DLD1 (cell line): Measurements from ENCODE around the gene MDM1.

ENCODE experiments used
- in situ Hi-C: cut with HindIII; loops from 2 replicates; pipeline ENCODE4 v1.10.0; 2017; ENCODE audit warnings: low sequenced_read_pairs

Gene MDM1

GRCh38 chr12:68279227-68280054 lies 52.7 kb downstream of the MDM1 start:
- in situ Hi-C loops, result no loop called here

DNA sequence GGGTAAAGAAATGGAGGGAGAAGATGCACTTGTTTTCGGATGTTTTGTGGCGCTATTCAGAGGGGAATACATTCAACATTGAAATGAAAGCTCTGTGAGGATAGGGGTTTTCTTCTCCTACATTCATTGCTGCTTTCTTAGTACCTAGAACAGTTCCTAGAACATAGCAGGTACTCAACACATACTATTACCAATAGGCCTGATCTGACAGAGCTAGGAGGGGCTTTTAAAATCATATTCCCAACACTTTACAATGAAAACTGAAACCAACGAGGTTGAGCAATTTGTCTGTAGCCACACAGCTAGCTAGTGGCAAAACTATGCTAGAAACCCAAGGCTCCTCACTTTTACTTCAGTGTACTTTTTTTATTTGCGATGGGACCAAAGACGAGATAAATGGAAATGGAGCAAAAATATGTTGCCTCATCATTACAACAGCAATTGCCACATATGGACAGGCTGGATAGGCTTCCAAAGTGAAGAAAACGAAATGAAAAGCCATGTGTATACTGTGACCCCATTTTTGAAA lies 55.7 kb downstream of the MDM1 start:
- in situ Hi-C loops, result no loop called here

DNA sequence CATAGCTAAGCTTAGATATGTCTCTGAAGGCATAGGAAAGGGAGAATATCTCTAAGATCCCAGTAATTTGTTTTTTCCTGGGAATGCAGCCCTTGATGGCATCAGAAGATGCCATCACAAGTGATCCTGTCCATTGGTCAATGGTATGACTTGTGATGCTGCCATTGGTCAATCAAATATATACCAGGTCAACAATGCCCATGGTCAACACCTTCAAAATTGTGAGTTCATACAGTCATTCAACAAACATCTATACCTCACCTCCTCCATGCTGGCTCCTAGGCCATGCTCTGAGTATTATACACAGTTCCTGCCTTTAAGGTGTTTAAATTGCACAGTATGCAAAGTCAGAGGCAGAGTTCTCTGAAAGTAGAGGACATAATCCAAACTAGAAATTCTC lies 59.4 kb downstream of the MDM1 start:
- in situ Hi-C loops, result no loop called here

DNA sequence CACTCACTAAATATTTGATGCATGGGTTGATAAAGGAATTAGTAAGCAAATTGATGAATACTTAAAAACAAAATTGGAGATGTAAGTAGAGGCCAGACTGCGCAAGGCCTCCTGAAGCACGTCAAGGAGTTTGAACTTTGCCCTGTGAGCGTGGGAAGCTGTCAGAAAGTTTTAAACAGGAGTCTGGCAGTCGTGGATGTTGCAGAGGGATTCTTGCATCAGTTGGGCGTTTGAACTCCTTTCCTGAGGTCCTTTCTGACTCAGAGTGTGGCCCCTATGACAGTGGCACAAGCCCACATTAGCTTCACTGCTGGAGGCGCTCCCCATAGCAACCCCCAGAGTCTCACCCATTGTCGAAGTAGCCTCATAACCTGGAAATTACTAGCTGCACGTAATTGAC lies 60.8 kb downstream of the MDM1 start:
- in situ Hi-C loops, result no loop called here

DNA sequence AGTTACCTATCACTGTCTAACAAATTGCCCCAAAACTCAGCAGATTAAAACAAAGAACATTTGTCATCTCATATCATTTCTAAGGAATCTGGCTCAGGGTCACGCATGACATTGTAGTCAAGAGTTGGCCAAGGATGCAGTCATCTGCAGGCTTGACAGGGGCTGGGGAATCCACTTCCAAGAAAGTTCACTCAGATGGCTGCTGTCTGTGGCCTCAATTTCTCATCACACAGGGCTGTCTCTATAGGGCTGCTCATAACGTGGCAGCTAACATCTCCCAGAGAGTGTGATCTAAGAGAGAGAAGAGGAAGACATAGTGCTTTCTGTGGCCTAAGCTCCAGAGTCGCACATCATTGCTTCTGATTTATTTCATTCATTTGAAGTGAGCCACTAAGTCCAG lies 61.8 kb downstream of the MDM1 start:
- in situ Hi-C loops, result no loop called here

- in situ Hi-C loops, result no loop called here
Measured at GRCh38 chr12:68269779-68270178, 62.4 kb downstream of the MDM1 start.

DNA sequence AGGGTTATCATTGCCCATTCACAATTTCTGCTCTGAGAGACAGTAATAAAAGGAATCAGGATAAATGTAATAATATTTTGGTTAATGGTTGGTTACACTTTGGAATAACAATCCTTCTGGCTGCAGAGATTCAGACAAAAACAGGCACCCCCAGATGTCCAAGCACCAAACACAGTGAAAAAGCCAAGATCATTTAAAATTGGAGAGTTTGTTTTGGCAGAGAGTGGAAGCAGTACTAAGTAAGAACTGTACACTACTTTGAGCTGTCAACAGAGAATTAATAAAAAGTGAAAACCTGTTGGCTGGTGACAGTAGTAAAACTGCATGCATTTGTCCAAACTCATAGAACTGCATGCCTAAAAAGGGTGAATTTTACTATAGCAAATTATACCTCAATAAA lies 63.2 kb downstream of the MDM1 start:
- in situ Hi-C loops, result no loop called here

DNA sequence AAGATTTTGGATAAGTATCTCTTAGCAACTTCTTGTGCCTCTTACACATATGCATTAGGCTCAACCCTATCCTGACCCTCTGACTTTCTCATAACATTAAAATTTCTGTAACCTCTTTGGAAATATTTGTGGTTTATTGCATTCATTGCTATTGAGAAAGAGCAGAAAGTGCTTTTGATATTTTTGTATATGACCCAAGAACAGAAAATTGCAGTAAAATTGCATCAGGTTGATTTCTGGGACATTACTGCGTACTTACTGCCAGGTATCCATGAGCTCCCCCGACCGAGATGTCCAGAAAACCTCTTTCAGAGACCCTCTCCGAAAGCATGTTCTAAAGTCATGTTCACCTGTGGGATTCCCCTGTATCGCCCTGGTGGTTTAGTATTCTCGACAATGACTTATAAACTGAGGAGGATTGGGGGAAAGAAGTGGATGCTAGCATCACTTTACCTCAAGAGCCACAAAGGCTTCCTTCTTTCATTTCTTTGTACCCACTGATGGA lies 64.2 kb downstream of the MDM1 start:
- in situ Hi-C loops, result no loop called here

GRCh38 chr12:68264857-68265256 lies 67.3 kb downstream of the MDM1 start:
- in situ Hi-C loops, result no loop called here

DNA sequence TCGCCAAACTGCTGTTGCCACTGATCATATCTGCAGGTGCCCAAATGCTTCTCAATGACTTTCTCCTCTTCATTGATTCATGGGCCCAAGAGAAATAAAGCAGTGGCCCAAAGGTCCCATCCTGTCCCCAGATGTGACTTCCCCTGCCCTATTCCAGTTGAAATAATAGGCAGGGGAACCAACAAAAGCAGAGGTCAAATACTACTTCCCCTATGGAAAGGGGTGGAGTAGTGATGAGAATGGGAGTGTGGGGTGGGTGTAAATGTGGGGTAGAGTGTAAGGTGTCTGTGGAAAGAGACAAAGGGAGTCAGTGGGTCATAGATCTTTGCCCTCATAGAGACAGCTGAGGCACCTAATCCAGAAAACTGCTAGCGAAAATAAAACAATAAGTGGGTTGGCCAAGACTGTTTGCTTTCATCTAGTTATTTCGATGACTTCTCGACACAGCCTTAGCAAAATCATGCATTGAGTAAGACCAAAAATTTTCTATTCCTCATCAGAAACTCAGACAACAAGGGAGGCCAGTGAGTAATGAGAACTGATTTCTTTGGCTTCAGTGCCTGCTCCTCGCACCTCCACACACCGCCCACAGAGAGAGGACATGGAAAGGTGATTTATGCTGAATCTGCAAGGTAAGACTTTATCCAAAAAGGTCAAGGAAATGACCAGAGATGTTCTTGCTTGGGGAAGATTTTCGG lies 67.9 kb downstream of the MDM1 start:
- in situ Hi-C loops, result no loop called here

DNA sequence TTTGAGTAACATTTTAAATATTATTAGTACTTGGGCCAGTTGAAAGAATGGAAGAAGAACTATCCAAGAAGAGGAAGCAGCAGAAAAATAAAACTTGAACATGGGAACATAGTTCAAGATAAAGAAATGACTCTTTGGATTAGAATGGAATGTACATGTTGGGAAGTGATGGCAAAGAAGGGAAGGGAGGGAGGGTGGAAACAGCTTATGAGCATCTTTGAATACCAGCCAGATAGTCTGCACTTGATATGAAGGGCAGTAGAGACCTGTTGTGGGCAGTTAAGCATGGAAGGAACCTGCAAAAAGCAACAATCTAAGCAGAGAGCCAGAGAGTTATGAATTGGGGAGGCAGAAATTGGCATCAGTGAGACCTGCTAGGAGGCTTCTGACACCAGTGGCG lies 68.8 kb downstream of the MDM1 start:
- in situ Hi-C loops, result no loop called here

DNA sequence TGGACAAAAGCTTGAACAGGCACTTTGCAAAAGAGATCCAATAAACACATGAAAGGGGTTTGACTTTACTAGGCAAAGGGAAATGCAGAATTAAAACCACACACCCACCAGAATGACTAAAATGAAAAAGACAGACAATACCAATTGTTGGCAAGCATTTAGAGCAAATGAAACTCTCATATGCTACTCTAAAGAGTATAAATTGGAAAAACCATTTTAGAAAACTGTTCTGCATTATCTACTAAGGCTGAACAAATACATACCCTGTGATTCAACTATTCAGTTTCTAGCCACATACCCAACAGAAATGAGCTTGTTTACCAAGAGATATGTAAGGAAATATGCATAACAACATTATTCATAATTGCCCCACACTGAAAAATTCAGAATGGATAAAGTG lies 70.3 kb downstream of the MDM1 start:
- in situ Hi-C loops, result no loop called here

DNA sequence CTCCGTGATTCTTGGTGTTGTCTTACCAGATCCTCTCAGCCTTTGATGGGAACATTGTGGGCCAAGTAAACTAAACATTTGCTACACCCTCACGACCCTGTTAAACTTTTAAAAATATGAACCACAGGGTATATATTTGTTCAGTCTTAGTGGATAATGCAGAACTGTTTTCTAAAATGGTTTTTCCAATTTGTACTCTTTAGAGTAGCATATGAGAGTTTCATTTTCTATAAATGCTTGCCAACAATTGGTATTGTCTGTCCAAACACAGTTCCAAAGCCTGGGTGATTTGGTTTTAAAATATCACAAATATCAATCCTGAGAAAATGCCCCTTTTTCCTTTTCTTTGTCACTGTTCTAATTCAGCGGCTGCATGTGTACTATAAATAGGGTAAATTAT lies 72.0 kb downstream of the MDM1 start:
- in situ Hi-C loops, result no loop called here

DNA sequence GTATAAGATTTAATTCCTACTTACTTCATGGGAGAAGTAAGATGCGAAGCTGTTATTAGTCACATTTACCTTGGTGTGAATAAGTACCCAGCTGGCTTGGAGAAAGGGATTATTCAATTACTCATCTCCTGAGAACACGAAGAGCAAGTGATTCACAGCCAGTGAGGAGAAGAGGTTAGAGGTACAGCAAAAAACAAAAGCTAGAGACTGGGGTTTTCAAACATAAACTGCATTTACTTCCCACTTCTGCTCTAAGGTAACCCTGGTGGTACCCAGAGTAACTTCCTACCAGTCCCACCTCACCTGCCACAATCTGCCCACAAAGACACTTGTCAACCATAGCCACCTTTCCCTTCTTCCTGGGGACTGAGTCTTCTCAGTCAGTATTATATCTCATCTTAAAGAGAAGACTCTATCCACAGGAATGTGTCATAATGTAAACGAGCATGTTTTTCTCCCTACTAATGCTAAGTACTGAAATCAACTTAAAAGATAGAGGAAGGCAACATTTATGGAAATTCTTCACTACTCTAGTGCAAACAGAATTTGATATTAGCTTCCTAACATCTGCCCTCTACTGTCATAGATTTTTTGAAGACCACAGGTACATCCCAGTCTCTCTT lies 72.7 kb downstream of the MDM1 start:
- in situ Hi-C loops, result no loop called here

DNA sequence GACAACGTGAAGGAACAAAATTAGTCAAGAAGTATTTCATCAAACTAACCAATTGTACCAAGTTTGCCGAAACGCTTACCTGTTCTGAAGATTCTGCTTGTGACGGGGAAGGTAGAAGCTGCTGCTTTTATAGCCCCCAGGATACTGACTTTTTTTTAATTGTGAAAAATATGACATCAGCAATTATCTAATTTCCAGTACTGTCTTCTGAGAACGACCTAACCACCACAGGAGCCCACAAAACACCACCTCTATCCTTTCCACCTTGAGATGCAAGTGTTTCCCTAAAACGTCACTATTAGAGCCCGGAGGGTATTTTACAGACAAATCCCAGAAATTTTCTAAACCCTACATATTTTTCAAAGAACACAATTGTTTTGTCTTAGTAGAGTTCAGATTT lies 78.7 kb downstream of the MDM1 start, which contains the start of gene IL22:
TSS of gene IL22 (minus strand) at position 101 of the 400 bp plus-strand sequence. CDS start 156 bp downstream, outside the sequence.
- in situ Hi-C loops, result no loop called here

DNA sequence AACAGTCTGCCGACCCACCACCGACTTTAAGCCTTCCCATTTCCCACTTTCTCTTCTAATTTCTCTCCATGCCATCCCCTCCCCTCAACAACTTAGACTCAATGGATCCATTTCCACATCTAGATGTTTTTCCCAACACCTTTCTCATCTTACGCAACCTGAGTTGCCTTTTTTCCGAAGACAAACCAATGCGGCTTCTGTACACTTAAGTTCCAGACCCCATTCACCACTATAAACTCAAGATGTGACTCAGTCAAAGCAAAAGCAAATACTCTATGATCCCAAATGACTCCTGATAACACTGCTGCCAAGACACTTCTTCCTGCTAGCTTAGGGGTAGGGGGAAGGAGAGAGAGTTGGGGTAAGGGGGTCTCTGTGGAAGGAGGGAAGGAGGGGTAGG lies 80.1 kb downstream of the MDM1 start:
- in situ Hi-C loops, result no loop called here

DNA sequence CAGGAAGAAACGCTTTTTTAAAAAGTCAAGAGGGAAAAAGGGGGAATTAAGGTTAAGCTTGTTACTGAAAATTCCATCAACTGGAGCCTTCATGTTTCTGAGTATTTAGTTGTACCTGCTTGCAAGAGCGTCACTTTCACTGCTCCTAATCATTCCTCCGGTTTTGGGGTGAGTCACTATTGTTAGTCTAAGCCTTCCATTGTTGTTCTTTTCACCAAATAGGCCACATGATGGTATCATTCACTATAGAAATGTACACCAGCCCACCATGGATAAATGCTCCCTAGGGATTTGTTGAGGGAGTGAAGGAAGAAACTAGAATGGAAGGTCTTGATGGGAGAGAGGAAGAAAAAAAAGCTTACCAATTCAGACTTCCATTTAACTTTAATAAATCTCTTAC lies 81.7 kb downstream of the MDM1 start:
- in situ Hi-C loops, result no loop called here

DNA sequence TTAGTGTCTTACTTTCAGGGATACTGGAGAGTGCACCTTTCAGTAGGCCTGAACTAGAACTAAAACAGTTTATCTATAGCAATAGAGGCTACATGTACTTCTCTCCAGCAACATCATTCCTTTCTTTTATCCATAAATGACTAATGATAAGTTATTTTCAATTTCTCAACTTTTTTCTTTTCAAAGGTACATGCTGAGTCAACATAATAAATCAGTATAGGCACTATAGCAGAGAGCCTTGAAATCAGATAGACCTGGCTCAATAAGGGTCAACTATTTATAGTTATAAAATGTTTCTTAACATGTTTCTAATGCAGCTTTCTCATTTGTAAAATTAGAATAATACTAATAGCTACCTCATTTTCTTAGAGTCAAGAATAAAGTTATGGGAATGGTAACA lies 84.4 kb downstream of the MDM1 start:
- in situ Hi-C loops, result no loop called here

DNA sequence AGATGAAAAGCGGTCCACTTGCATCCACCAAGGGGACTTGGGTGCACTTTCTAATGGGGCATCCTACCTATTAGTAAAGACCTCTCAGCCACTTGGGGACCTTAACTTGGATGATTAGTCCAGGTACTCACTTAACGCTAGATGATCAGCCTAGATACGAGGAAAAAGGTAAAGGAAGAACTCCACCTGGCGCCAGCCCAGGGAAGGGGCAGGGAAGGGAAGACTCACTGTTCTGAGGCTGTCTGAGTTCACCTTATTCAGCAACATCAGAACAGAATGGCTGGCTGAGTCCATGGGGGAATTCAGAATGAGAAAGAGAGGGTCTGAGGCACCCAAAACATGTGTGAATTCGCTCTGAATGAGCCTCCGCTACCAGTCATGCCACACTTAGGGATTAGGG lies 85.8 kb downstream of the MDM1 start:
- in situ Hi-C loops, result no loop called here

DNA sequence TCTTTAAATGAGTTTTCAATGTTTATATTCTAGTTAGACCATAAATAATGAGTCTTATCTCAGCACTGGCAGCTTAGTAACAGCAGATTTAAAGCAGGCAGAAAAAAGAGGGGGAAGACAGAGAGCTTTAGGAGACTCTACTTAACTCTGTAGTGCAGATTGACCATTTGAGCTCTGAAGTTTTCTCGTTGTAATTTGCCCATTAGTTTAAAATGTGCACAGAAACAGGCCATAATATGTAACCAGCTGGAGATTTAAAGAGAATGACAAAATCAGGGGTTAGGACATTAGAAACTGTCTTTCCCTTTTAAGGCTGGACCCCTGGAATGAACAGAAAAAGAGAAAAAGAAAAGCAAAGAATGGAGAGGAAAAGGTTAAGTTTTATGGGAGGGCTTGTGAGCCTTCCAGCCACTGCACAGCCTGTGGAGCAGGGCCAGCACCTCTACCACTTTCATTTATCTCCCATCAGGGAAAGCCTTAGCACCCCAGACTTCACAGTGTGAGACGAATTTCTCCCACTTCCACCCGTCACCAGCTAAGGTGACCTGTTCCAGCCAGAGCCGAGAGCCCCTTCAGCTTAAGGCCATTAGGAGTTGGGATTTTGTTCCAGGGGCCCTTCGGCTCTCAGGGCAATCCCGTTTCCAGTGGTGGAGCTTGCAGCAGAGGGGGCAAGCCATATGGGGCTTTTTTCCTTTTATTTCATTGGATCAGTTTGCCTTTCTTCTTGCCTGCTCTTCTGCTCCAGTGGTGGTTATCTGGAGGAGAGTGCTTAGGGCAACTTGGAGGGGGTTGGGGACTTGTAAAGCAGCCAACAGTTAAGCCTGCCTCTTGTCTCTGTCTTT lies 86.8 kb downstream of the MDM1 start:
- in situ Hi-C loops, result no loop called here
